KMS-11 (cell line): ENCODE measurements around the gene MRPL37.

Experiments used
- H2AFZ ChIP-seq: fragments of 200-600 bp; sonication (generic); 2 replicates; pipeline ENCODE4 v1.6.1; 2016; ENCODE audit warnings: antibody characterized with exemption, mixed run types, low read depth
- H3K27ac ChIP-seq: fragments of 200-600 bp; sonication (generic); 2 replicates; pipeline ENCODE4 v1.6.1; 2016; ENCODE audit warnings: mild to moderate bottlenecking, mixed run types
- H3K27me3 ChIP-seq: fragments of 200-600 bp; sonication (generic); 2 replicates; pipeline ENCODE4 v1.6.1; 2017; ENCODE audit warnings: mild to moderate bottlenecking, low read depth, mixed run types, moderate library complexity; ENCODE audit not compliant: insufficient read depth
- H3K36me3 ChIP-seq: fragments of 200-600 bp; sonication (generic); 2 replicates; pipeline ENCODE4 v1.6.1; 2017; ENCODE audit warnings: mild to moderate bottlenecking, mixed run types; ENCODE audit not compliant: insufficient read depth
- H3K4me1 ChIP-seq: fragments of 200-600 bp; sonication (generic); 2 replicates; pipeline ENCODE4 v1.6.1; 2016; ENCODE audit warnings: mild to moderate bottlenecking, low read depth, mixed run types; ENCODE audit not compliant: poor library complexity, severe bottlenecking
- H3K4me2 ChIP-seq: fragments of 200-600 bp; sonication (generic); 2 replicates; pipeline ENCODE4 v1.7.0; 2016; ENCODE audit warnings: mild to moderate bottlenecking, mixed run types
- H3K4me3 ChIP-seq: fragments of 200-600 bp; sonication (generic); IDR thresholded peaks from 2 replicates; pipeline ENCODE4 v1.6.1; 2017; ENCODE audit warnings: low read depth, low read length, mixed read lengths; ENCODE audit not compliant: insufficient read depth
- H3K79me2 ChIP-seq: fragments of 200-600 bp; sonication (generic); 2 replicates; pipeline ENCODE4 v1.6.1; 2016; ENCODE audit warnings: low read depth, mixed run types; ENCODE audit not compliant: insufficient read depth
- H3K9ac ChIP-seq: fragments of 200-600 bp; sonication (generic); 2 replicates; pipeline ENCODE4 v1.6.1; 2016; ENCODE audit warnings: mild to moderate bottlenecking, mixed run types
- H4K20me1 ChIP-seq: fragments of 200-600 bp; sonication (generic); 2 replicates; pipeline ENCODE4 v1.6.1; 2016; ENCODE audit warnings: mild to moderate bottlenecking, mixed run types; ENCODE audit not compliant: insufficient read depth
- CTCF ChIP-seq: fragments of 200-600 bp; sonication (generic); conservative IDR thresholded peaks from 2 replicates; pipeline ENCODE4 v1.6.1; 2017; ENCODE audit warnings: low read depth, mild to moderate bottlenecking, antibody characterized with exemption, low read length, moderate library complexity, mixed read lengths

MRPL37 gene

GRCh38 chr1:54178296-54179070 lies 21.5 kb upstream of the MRPL37 start:
- H3K4me1 ChIP-seq, result no peaks in the 10 kb centered on the region
- no peak overlapping the region for H2AFZ ChIP-seq
- H3K4me3 ChIP-seq, result no peak overlapping the region
- H4K20me1 ChIP-seq, result no peaks in the 10 kb centered on the region
- H3K79me2 ChIP-seq, result no peaks in the 10 kb centered on the region
- H3K27me3 ChIP-seq, result no peaks in the 10 kb centered on the region
- no peak overlapping the region for H3K4me2 ChIP-seq
- TF ChIP-seq CTCF, result no peak
- no peak overlapping the region for H3K27ac ChIP-seq
- no peak overlapping the region for H3K9ac ChIP-seq
- no peaks in the 10 kb centered on the region for H3K36me3 ChIP-seq

DNA sequence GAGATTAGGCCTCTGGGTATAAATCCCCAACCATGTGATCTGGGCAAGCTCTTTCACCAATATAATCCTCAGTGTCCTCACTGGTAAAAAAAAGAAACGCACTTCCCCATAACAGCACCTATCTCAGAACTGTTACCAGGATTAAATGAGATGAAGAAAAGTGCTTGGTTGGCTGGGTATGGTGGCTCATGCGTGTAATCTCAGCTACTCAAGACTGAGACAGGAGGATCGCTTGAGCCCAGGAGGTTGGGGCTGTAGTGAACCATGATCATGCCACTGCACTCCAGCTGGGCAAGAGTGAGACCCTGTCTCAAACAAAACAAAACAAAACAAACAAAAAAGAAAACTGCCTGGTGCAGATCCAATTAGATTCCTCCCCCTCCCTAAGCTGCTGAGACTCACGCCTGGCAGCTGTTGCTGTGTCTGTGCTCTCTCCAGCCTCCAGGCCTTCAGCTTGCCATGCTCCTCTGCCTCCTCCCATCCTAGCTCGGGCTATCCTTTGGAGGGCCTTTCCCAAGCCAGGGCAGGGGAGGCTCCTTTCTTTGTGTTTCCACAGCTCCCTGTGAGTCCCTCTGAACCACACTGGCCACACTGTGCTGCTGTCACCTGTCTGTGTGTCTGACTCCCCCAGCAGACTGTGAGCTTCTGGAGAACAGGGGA lies 19.1 kb upstream of the MRPL37 start:
- Histone ChIP-seq H3K9ac (no peak overlapping the region), H3K4me1 (no peaks in the 10 kb centered on the region), H4K20me1 (no peaks in the 10 kb centered on the region), H3K36me3 (no peaks in the 10 kb centered on the region), H2AFZ (no peak overlapping the region), H3K27ac (no peak overlapping the region), H3K79me2 (no peaks in the 10 kb centered on the region), H3K4me2 (no peak overlapping the region), H3K4me3 (no peak overlapping the region), H3K27me3 (no peaks in the 10 kb centered on the region)
- TF ChIP-seq CTCF, result no peak

- Histone ChIP-seq H3K4me3 (no peak overlapping the region), H3K4me1 (no peaks in the 10 kb centered on the region), H2AFZ (no peak overlapping the region), H3K9ac (no peak overlapping the region), H3K36me3 (no peaks in the 10 kb centered on the region), H3K27me3 (no peaks in the 10 kb centered on the region), H3K79me2 (no peaks in the 10 kb centered on the region), H3K4me2 (no peak overlapping the region), H3K27ac (no peak overlapping the region), H4K20me1 (no peaks in the 10 kb centered on the region)
- no peak for TF ChIP-seq CTCF
Measured at GRCh38 chr1:54186056-54186455, 13.9 kb upstream of the MRPL37 start.

DNA sequence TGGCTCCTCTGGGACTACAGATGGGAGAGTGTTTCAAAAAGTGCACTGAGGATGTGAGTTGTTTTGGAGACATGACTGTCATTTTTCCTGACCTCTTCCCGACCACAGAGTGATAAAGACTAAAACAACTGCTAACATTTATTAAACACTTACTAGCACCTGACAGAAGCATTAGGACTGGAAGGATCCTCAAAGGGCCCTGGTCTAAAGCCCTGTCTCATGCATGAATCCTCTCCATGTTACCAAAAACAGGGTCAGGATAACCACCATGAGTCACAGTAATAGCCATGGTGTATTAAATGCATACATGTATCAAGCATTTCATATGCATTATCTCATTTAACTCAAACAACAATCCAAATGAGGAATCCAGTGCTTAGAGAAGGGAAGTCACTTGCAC lies 11.7 kb upstream of the MRPL37 start:
- no peak for TF ChIP-seq CTCF

More for the DNA sequence above, 11.7 kb upstream of the MRPL37 start:
- H3K79me2 ChIP-seq, result no peaks in the 10 kb centered on the region
- H4K20me1 ChIP-seq, result no peaks in the 10 kb centered on the region
- no peaks in the 10 kb centered on the region for H3K4me1 ChIP-seq
- no peak overlapping the region for H2AFZ ChIP-seq
- H3K27me3 ChIP-seq, result no peaks in the 10 kb centered on the region
- no peak overlapping the region for H3K4me3 ChIP-seq
- H3K36me3 ChIP-seq, result no peaks in the 10 kb centered on the region
- H3K27ac ChIP-seq, result no peak overlapping the region
- H3K4me2 ChIP-seq, result no peak overlapping the region
- no peak overlapping the region for H3K9ac ChIP-seq
